Osteocyte (in vitro differentiated cells): ENCODE data around the gene DCP1A. TPM values are rescaled to one million over a fixed set of nuclear protein-coding genes. Genes with fewer than 3 reads are reported as not detected.

Experiments used
- DNase-seq: peaks from one replicate; pipeline ENCODE4 v3.0.0; 2021; ENCODE audit warnings: mixed read lengths; ENCODE audit not compliant: unreplicated experiment; ENCODE audit errors: extremely low spot score
- H3K27ac Mint-ChIP-seq: one replicate; pipeline ENCODE4 v1.8.0; 2021; ENCODE audit warnings: mild to moderate bottlenecking, mixed read lengths; ENCODE audit not compliant: unreplicated experiment
- H3K27me3 Mint-ChIP-seq: one replicate; pipeline ENCODE4 v1.8.0; 2021; ENCODE audit warnings: mixed read lengths; ENCODE audit not compliant: unreplicated experiment
- H3K36me3 Mint-ChIP-seq: one replicate; pipeline ENCODE4 v1.8.0; 2021; ENCODE audit warnings: mixed read lengths; ENCODE audit not compliant: unreplicated experiment
- H3K4me1 Mint-ChIP-seq: one replicate; pipeline ENCODE4 v1.8.0; 2021; ENCODE audit warnings: mixed read lengths; ENCODE audit not compliant: unreplicated experiment
- H3K4me3 Mint-ChIP-seq: one replicate; pipeline ENCODE4 v1.8.0; 2021; ENCODE audit warnings: mild to moderate bottlenecking, moderate library complexity, mixed read lengths; ENCODE audit not compliant: unreplicated experiment
- H3K9me3 Mint-ChIP-seq: one replicate; pipeline ENCODE4 v1.8.0; 2021; ENCODE audit warnings: mixed read lengths; ENCODE audit not compliant: unreplicated experiment
- CTCF ChIP-seq: fragments of 200-600 bp; sonication (generic); IDR thresholded peaks from 2 replicates; pipeline ENCODE4 v1.5.0; 2021; ENCODE audit warnings: antibody characterized with exemption, mild to moderate bottlenecking, moderate library complexity
- long read RNA-seq: library from polyadenylated mRNA; unstranded; transcript quantifications from one replicate; pipeline ENCODE4 v2.0.0, GENCODE V29; 2021
- total RNA-seq: library from RNA; stranded (reverse); gene quantifications from 2 replicates; pipeline ENCODE4 v1.2.1, GENCODE V29; 2021

The DCP1A gene
- 20.8 and 24.2 TPM in 2 replicates for total RNA-seq
- long read RNA-seq, full-length matches to known transcripts, result 133 of 163 reads
- long read RNA-seq, partial matches to known transcripts, result 19 of 163 reads
- long read RNA-seq, other reads (novel, unspliced or antisense), result 11 of 163 reads

GRCh38 chr3:53347261-53348064 is at the start of gene DCP1A:
Gene DCP1A, minus strand, starts transcription at chr3:53347543. Its CDS starts 26 bp downstream, at chr3:53347517.
- no peaks in the 10 kb centered on the region for H3K27me3 Mint-ChIP-seq
- H3K27ac Mint-ChIP-seq, result peak within 1 kb of the TSS; percentile 100
- DNase-seq, result peak; percentile 98
- H3K36me3 Mint-ChIP-seq, result peaks cover 16% of the 10 kb centered on the region
- H3K4me1 Mint-ChIP-seq, result peaks cover 29% of the 10 kb centered on the region
- no peaks in the 10 kb centered on the region for H3K9me3 Mint-ChIP-seq
- H3K4me3 Mint-ChIP-seq, result peak within 1 kb of the TSS; percentile 97
- no peak for TF ChIP-seq CTCF

- Mint-ChIP-seq H3K4me1 (no peaks in the 10 kb centered on the region), H3K36me3 (no peaks in the 10 kb centered on the region), H3K4me3 (no peak overlapping the region), H3K9me3 (no peaks in the 10 kb centered on the region), H3K27ac (no peak overlapping the region), H3K27me3 (peaks cover 30% of the 10 kb centered on the region)
- no peak for TF ChIP-seq CTCF
- DNase-seq, result no peak
These were observed 37.4 kb upstream of the DCP1A start for GRCh38 chr3:53384465-53385423.

GRCh38 chr3:53382106-53382505 is 34.8 kb upstream of the DCP1A start:
- no peak for DNase-seq
- no peaks in the 10 kb centered on the region for H3K4me1 Mint-ChIP-seq
- no peaks in the 10 kb centered on the region for H3K9me3 Mint-ChIP-seq
- peaks cover 18% of the 10 kb centered on the region for H3K27me3 Mint-ChIP-seq
- no peak overlapping the region for H3K27ac Mint-ChIP-seq
- no peak overlapping the region for H3K4me3 Mint-ChIP-seq
- no peak for TF ChIP-seq CTCF
- no peaks in the 10 kb centered on the region for H3K36me3 Mint-ChIP-seq

- DNase-seq, result no peak
- no peak for TF ChIP-seq CTCF
- Mint-ChIP-seq H3K4me3 (no peak overlapping the region), H3K4me1 (no peaks in the 10 kb centered on the region), H3K27ac (no peak overlapping the region), H3K9me3 (no peaks in the 10 kb centered on the region), H3K36me3 (no peaks in the 10 kb centered on the region), H3K27me3 (peaks cover 12% of the 10 kb centered on the region)
These were observed 33.0 kb upstream of the DCP1A start for GRCh38 chr3:53380306-53380705.
